CD4-positive, alpha-beta T cell (primary cell): ENCODE measurements around the gene SYNGR4. TPM values are rescaled to one million over a fixed set of nuclear protein-coding genes. Genes with fewer than 3 reads are reported as not detected.

ENCODE experiments used
- ATAC-seq: fragments of 200-7000 bp; cut with Tn5 transposase; one replicate; pipeline ENCODE4 v1.10.0; 2022; ENCODE audit warnings: mild to moderate bottlenecking; ENCODE audit not compliant: poor library complexity
- CTCF ChIA-PET: fragments of 350-600 bp; sonication (Branson Sonifier 250); formaldehyde crosslinking; loops from one replicate; lab custom pipeline; 2021; ENCODE audit warnings: antibody characterized with exemption, inconsistent platforms; lab: Charles Lee
- POLR2A ChIA-PET: fragments of 350-600 bp; sonication (Branson Sonifier 250); formaldehyde crosslinking; loops from one replicate; lab custom pipeline; 2021; ENCODE audit warnings: antibody characterized with exemption, inconsistent platforms; lab: Charles Lee
- DNase-seq, 14 experiments: peaks; one replicate each; pipeline ENCODE4 v3.0.0-alpha.2; 2013 to 2020; ENCODE audit warnings: mixed read lengths in 2 of 14
- H3K27ac ChIP-seq, 2 donors: one replicate each; pipeline versions ENCODE4 v1.5.1 to v1.7.0; 2013; ENCODE audit warnings: low read length in 2 of 2, low read depth in 1 of 2, mild to moderate bottlenecking in 1 of 2
- H3K27me3 ChIP-seq, 2 experiments: 1 replicate in 1 of 2; 2 replicates in 1 of 2; pipeline versions ENCODE4 v1.6.1 to v1.7.0; 2013; ENCODE audit warnings: low read length in 2 of 2, control low read depth in 1 of 2, mild to moderate bottlenecking in 1 of 2, moderate library complexity in 1 of 2; ENCODE audit not compliant: insufficient read depth in 2 of 2, control insufficient read depth in 1 of 2
- H3K36me3 ChIP-seq: one replicate; pipeline ENCODE4 v1.6.1; 2013; ENCODE audit warnings: low read length, control low read depth; ENCODE audit not compliant: insufficient read depth
- H3K4me1 ChIP-seq: one replicate; pipeline ENCODE4 v1.6.1; 2013; ENCODE audit warnings: low read length, control low read depth; ENCODE audit not compliant: insufficient read depth
- H3K4me3 ChIP-seq: one replicate; pipeline ENCODE4 v1.5.1; 2013; ENCODE audit warnings: mild to moderate bottlenecking, low read length, moderate library complexity
- H3K9me3 ChIP-seq, 2 experiments: 1 replicate in 1 of 2; 2 replicates in 1 of 2; pipeline versions ENCODE4 v1.6.1 to v1.7.0; 2013; ENCODE audit warnings: low read length in 2 of 2, mild to moderate bottlenecking in 2 of 2, control low read depth in 1 of 2, moderate library complexity in 1 of 2; ENCODE audit not compliant: control insufficient read depth in 1 of 2, insufficient read depth in 1 of 2
- H3K27ac Mint-ChIP-seq: one replicate; pipeline ENCODE4 v1.8.0; 2020; ENCODE audit warnings: mixed read lengths
- H3K27me3 Mint-ChIP-seq: one replicate; pipeline ENCODE4 v1.8.0; 2021; ENCODE audit warnings: mixed read lengths
- H3K36me3 Mint-ChIP-seq: one replicate; pipeline ENCODE4 v1.8.0; 2021; ENCODE audit warnings: low read depth, mixed read lengths
- H3K4me1 Mint-ChIP-seq: one replicate; pipeline ENCODE4 v1.8.0; 2021; ENCODE audit warnings: low read depth, mixed read lengths
- H3K4me3 Mint-ChIP-seq: one replicate; pipeline ENCODE4 v1.8.0; 2020; ENCODE audit warnings: mild to moderate bottlenecking, mixed read lengths
- H3K9me3 Mint-ChIP-seq: one replicate; pipeline ENCODE4 v1.8.0; 2020; ENCODE audit warnings: mixed read lengths
- CTCF ChIP-seq: fragments of 200-600 bp; IDR thresholded peaks from one replicate; pipeline ENCODE4 v1.8.0; 2022; ENCODE audit warnings: antibody characterized with exemption, mild to moderate bottlenecking
- intact Hi-C, 2 experiments: fragments of 100-400 bp; cut with DNase I in 1 of 2; cut with micrococcal nuclease in 1 of 2; formaldehyde crosslinking; loops; one replicate each; pipeline versions ENCODE4 v1.15.1 to v1.9.0; 2023 to 2025; cut with DNase I, micrococcal nuclease
- total RNA-seq, 174 experiments: library from RNA in 2 of 174; stranded (reverse) in 2 of 174; gene quantifications; one replicate each; pipeline ENCODE4 v1.2.3 and lab custom pipeline; 2021 to 2026

Gene SYNGR4
- total RNA-seq, 2 experiments from 2014 or later, result not detected

- no peaks in the 10 kb centered on the region for H3K27me3 ChIP-seq
- H3K4me3 Mint-ChIP-seq, result peak overlapping the region; percentile 76
- peaks cover 74% of the 10 kb centered on the region for H3K36me3 Mint-ChIP-seq
- H3K27me3 Mint-ChIP-seq, result no peaks in the 10 kb centered on the region
- TF ChIP-seq CTCF, result no peak
- H3K9me3 Mint-ChIP-seq, result no peaks in the 10 kb centered on the region
- H3K4me1 ChIP-seq, result peaks cover 89% of the 10 kb centered on the region
- peaks cover 38% of the 10 kb centered on the region for H3K36me3 ChIP-seq
- H3K9me3 ChIP-seq, result no peaks in the 10 kb centered on the region
- POLR2A ChIA-PET, result interaction anchor here (1.0 to 2.7 kb wide), 7 partner anchors 8 to 309 kb away, joined by 3 to 48 read pairs (median 5); partner anchors contain the start of genes SYNGR4 and TMEM143
- CTCF ChIA-PET, result interaction anchor here (0.9 to 1.9 kb wide), 4 partner anchors 9 to 62 kb away, joined by 3 to 9 read pairs (median 4); partner anchors contain the start of gene KDELR1
- DNase-seq (peak in 12 of 14 experiments; percentile 18 to 74 (median 40)), ATAC-seq (no peak)
- peaks cover 79% of the 10 kb centered on the region for H3K4me1 Mint-ChIP-seq
- peak overlapping the region; percentile 99 for H3K27ac Mint-ChIP-seq
- H3K27ac ChIP-seq, result peak overlapping the region; percentile 88
- intact Hi-C loops, result loop anchor here in 1 of 2 experiments (10.0 kb wide), 1 partner anchor 1545 kb away; the partner anchor contains the start of gene SLC1A5
- peak overlapping the region; percentile 46 for H3K4me3 ChIP-seq
These were observed 34.8 kb upstream of the SYNGR4 start for GRCh38 chr19:48329167-48329891.

- peaks cover 38% of the 10 kb centered on the region for H3K36me3 ChIP-seq
- H3K9me3 ChIP-seq, result no peaks in the 10 kb centered on the region
- DNase-seq (peak; percentile 74 to 95 (median 82)), ATAC-seq (peak; percentile 33)
- H3K27ac ChIP-seq, result peak overlapping the region; percentile 88
- H3K27me3 ChIP-seq, result no peaks in the 10 kb centered on the region
- peak overlapping the region; percentile 46 for H3K4me3 ChIP-seq
- POLR2A ChIA-PET, result interaction anchor here (0.7 to 2.7 kb wide), 9 partner anchors 7 to 315 kb away, joined by 3 to 48 read pairs (median 4); partner anchors contain the start of genes SYNGR4 and TMEM143
- no peak for TF ChIP-seq CTCF
- Mint-ChIP-seq H3K27ac (peak overlapping the region; percentile 99), H3K4me3 (peak overlapping the region; percentile 76), H3K4me1 (peaks cover 78% of the 10 kb centered on the region), H3K36me3 (peaks cover 72% of the 10 kb centered on the region), H3K9me3 (no peaks in the 10 kb centered on the region), H3K27me3 (no peaks in the 10 kb centered on the region)
- intact Hi-C loops, result loop anchor here (1.0 to 5.0 kb wide), 4 partner anchors 33 to 307 kb away; partner anchors contain the start of genes CYTH2 (in 1 of the 2), DBP (in 1 of the 2), FAM83E (in 1 of the 2) and RPL18 (in 1 of the 2)
- H3K4me1 ChIP-seq, result peaks cover 87% of the 10 kb centered on the region
- CTCF ChIA-PET, result interaction anchor here (0.6 to 1.9 kb wide), 5 partner anchors 10 to 175 kb away, joined by 3 to 9 read pairs (median 3); partner anchors contain the start of gene KDELR1
These were observed 34.0 kb upstream of the SYNGR4 start for GRCh38 chr19:48330012-48330681.

- peak overlapping the region; percentile 99 for H3K27ac Mint-ChIP-seq
- H3K36me3 ChIP-seq, result peaks cover 35% of the 10 kb centered on the region
- no peaks in the 10 kb centered on the region for H3K9me3 Mint-ChIP-seq
- H3K4me1 ChIP-seq, result peaks cover 72% of the 10 kb centered on the region
- H3K27me3 ChIP-seq, result no peaks in the 10 kb centered on the region
- intact Hi-C loops, result loop anchor here (2.0 to 5.0 kb wide), 4 partner anchors 30 to 305 kb away; partner anchors contain the start of genes CYTH2 (in 1 of the 2), DBP (in 1 of the 2), FAM83E (in 1 of the 2) and RPL18 (in 1 of the 2)
- POLR2A ChIA-PET, result interaction anchor here (0.7 to 6.4 kb wide), 20 partner anchors 10 to 1058 kb away, joined by 3 to 360 read pairs (median 5); partner anchors contain the start of genes CA11, CARD8, DBP and DHX34
- peak overlapping the region; percentile 89 for H3K4me3 Mint-ChIP-seq
- peaks cover 58% of the 10 kb centered on the region for H3K4me1 Mint-ChIP-seq
- H3K4me3 ChIP-seq, result peak overlapping the region; percentile 60
- CTCF ChIA-PET, result interaction anchor here (2.1 to 4.0 kb wide), 3 partner anchors 11 to 31 kb away, joined by 18 to 159 read pairs (median 40); partner anchors contain the start of genes EMP3, SYNGR4 and TMEM143
- peaks cover 52% of the 10 kb centered on the region for H3K36me3 Mint-ChIP-seq
- H3K9me3 ChIP-seq, result no peaks in the 10 kb centered on the region
- ATAC-seq (no peak), DNase-seq (peak in 1 of 14 experiments; percentile 9)
- TF ChIP-seq CTCF, result no peak
- peak overlapping the region; percentile 42 to 88 for H3K27ac ChIP-seq
- no peaks in the 10 kb centered on the region for H3K27me3 Mint-ChIP-seq
These were observed 31.9 kb upstream of the SYNGR4 start for GRCh38 chr19:48332351-48332661.
